ENCODE data around the gene PCDHGB4.

DNA sequence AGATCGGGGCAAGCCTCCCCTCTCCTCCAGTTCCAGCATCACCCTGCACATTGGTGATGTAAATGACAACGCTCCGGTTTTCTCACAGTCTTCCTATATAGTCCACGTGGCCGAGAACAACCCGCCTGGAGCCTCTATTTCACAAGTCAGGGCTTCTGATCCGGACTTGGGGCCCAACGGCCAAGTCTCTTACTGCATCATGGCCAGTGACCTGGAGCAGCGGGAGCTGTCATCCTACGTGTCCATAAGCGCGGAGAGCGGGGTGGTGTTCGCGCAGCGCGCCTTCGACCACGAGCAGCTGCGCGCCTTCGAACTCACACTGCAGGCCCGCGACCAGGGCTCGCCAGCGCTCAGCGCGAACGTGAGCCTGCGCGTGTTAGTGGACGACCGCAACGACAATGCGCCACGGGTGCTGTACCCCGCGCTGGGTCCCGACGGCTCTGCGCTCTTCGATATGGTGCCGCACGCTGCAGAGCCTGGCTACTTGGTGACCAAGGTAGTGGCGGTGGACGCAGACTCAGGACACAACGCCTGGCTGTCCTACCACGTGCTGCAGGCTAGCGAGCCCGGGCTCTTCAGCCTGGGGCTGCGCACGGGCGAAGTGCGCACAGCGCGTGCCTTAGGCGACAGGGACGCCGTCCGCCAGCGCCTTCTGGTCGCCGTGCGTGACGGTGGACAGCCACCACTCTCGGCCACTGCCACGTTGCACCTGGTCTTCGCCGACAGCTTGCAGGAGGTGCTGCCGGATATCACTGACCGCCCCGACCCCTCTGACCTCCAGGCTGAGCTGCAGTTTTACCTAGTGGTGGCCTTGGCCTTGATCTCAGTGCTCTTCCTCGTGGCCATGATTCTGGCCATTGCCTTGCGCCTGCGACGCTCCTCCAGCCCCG is 1.9 kb downstream of the PCDHGB4 start:
- TF ChIP-seq, protein P1, sequence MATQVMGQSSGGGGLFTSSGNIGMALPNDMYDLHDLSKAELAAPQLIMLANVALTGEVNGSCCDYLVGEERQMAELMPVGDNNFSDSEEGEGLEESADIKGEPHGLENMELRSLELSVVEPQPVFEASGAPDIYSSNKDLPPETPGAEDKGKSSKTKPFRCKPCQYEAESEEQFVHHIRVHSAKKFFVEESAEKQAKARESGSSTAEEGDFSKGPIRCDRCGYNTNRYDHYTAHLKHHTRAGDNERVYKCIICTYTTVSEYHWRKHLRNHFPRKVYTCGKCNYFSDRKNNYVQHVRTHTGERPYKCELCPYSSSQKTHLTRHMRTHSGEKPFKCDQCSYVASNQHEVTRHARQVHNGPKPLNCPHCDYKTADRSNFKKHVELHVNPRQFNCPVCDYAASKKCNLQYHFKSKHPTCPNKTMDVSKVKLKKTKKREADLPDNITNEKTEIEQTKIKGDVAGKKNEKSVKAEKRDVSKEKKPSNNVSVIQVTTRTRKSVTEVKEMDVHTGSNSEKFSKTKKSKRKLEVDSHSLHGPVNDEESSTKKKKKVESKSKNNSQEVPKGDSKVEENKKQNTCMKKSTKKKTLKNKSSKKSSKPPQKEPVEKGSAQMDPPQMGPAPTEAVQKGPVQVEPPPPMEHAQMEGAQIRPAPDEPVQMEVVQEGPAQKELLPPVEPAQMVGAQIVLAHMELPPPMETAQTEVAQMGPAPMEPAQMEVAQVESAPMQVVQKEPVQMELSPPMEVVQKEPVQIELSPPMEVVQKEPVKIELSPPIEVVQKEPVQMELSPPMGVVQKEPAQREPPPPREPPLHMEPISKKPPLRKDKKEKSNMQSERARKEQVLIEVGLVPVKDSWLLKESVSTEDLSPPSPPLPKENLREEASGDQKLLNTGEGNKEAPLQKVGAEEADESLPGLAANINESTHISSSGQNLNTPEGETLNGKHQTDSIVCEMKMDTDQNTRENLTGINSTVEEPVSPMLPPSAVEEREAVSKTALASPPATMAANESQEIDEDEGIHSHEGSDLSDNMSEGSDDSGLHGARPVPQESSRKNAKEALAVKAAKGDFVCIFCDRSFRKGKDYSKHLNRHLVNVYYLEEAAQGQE (IDR thresholded peaks at IDR 0.05; ENCODE audit: low read depth) = no peak
- TF ChIP-seq CEBPB (IDR thresholded peaks at IDR 0.05) (no peak), FOXM1 (IDR thresholded peaks at IDR 0.05; ENCODE audit: borderline replicate concordance, low read depth) (no peak), RAD21 (IDR thresholded peaks at IDR 0.05; ENCODE audit: low read depth) (no peak), EP300 (IDR thresholded peaks at IDR 0.05; ENCODE audit: borderline replicate concordance) (no peak)

Measured in Ishikawa (cell line).